HG02981 (cell line): ENCODE data around the gene THUMPD1.
A peak's percentile ranks its signal among the peaks of the same experiment; 100 is the strongest.
"Not testable (repeated sequence)": the region's sequence is repeated elsewhere in the genome, so short reads cannot be mapped to it uniquely, and the experiment has no call there.

Source experiments
- ATAC-seq: cut with Tn5 transposase; IDR thresholded peaks from one replicate; pipeline ENCODE4 v1.9.1; 2021; ENCODE audit warnings: mild to moderate bottlenecking, moderate library complexity; ENCODE audit not compliant: unreplicated experiment

THUMPD1 gene

GRCh38 chr16:20749474-20749873, 7.9 kb upstream of the THUMPD1 start:
- ATAC-seq: no peak

DNA sequence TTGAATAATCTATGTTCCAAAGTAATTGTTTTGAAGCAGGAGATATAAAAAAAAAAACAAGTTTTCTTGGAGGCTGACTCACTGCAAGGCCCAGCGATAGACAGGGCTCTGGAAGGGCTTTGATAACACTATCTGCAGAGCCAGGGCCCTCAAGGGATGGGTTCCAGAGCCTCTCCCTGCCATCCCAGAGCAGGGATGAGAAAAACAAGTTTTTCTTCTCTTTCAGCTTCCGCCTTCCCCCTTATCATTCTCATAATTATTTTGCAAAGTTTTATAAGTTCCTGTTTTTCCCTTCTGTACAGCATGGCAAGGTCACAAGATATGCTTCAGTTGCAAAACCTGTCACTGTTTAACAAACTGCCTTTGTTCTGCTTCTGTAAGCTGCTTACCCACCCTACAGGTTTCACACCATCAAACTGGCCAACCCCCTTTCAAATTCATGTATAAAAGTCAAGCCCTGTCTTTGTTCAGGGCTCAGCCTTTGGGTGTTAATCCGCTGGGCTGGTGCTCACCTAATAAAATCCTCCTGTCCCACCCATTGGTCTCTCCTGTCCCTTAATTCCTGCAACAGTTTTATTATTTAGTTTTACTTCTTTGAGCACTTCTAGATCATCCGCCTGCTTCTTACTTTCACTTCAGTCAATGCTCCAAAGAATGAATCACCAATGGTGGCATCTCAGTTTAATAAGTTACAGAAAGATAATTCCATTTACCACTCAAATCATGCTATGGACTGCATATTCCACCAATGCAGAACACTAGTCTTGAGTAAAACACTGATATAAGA, 5.6 kb upstream of the THUMPD1 start:
- peak; percentile 61 for ATAC-seq

DNA sequence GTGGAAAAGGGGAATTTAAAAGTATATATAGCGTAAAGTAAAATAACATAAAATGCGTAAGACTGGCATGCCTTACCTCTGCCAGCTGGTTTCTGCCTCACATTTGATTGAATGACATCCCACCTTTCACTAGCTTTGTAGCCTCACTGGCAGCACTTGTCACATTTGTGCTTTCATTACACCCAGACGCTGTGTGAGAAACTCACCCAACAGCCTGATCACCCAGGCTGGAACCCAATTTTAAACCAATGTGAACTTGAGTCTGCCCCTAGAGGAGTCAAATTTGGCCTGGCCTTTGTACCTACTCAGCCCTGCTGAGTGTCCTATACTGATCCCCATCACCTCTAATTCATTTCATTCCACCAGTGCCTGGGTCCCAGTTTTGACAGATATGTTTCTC, 4.8 kb upstream of the THUMPD1 start:
- no peak for ATAC-seq

GRCh38 chr16:20744922-20745440, 3.4 kb upstream of the THUMPD1 start:
- no peak for ATAC-seq

DNA sequence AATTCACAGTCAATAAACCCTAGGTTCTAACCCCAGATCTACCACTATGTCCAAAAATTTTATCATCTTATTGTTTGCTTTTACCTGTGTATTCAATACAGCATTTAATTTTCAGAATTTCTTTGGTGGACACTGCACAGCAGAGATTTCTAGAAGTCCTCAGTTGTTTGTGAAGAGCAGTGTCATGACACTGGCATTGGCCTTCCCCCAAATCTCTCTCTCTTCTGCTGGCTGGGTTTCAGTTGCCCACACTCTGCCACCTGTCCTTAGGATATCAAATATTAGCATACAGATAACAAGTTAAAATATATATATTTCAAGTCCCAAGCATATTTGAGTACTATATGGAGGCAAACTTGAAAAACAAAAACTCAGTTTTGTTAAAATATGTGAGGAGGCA, 2.0 kb upstream of the THUMPD1 start:
- ATAC-seq: no peak

DNA sequence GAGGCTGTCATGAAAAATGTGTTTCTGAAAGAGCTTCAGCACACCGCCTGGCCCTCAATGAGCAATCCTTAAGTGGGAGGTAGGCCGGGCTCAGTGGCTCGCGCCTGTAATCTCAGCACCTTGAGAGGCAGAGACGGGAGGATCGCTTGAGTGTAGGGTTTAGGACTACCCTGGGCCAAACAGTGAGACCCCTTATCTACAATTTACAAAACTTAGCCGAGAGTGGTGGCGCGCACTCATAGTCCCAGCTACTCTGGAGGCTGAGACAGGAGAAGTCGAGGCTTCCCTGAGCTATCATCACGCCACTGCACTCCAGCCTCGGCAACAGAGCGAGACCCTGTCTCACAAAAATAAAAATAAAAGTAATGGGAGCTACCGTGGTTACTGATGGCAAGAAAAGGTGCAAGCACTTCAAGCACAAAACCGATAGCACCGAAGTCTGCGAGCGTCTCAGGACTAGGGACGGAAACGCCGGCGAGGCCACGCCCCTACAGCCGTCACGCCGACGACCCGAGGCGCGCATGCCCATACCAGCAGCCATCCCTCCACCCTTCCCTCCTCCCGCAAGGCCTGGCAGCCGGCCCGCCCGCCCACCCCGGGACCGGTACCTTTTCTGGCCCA, 607 bp downstream of the THUMPD1 start:
- peak; percentile 77 for ATAC-seq

- no peak for ATAC-seq
Measured at GRCh38 chr16:20740007-20740883, 1.4 kb downstream of the THUMPD1 start.

DNA sequence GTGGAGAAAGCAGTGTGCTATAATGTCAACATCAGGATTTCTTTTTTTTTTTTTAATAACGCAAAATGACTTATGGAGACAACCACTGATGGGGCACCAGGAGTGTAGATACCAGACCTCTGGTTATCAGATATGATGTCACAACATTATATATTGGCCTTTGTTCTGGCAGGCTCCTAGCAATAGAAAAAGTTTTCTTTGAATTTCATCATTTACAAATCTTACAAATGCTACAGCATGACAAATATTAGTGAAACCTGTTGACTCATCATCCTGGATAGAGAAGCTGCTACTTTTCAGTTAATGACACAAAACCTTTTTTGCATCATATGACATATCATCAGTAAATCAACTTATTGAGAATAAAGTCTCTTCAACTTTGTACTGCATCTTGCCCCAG, 6.1 kb downstream of the THUMPD1 start:
- no peak for ATAC-seq

GRCh38 chr16:20734782-20735181, 6.8 kb downstream of the THUMPD1 start:
- no peak for ATAC-seq

- no peak for ATAC-seq
Measured at GRCh38 chr16:20734056-20734455, 7.6 kb downstream of the THUMPD1 start.

- no peak for ATAC-seq
Measured at GRCh38 chr16:20729141-20729540, 12.5 kb downstream of the THUMPD1 start.

GRCh38 chr16:20727181-20727580, 14.4 kb downstream of the THUMPD1 start:
- no peak for ATAC-seq

DNA sequence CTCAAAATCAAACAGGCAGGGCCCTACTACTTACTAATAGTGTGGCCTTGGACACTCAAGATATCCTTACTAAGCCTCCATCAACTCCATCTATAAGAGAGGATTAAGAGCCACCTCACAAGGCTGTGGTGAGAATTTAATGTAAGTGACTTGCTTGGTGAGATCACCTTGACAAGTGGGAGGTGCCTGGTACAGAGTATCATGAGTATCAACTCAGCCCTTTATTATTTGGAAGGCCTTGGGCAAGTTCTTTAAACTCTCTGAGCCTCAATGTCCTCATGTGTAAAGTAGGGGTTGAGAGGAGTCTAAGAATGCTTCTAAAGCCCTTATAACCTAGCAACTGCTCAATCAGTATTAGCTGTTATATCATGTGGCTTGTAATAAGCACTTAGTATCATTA, 15.0 kb downstream of the THUMPD1 start:
- ATAC-seq: no peak

DNA sequence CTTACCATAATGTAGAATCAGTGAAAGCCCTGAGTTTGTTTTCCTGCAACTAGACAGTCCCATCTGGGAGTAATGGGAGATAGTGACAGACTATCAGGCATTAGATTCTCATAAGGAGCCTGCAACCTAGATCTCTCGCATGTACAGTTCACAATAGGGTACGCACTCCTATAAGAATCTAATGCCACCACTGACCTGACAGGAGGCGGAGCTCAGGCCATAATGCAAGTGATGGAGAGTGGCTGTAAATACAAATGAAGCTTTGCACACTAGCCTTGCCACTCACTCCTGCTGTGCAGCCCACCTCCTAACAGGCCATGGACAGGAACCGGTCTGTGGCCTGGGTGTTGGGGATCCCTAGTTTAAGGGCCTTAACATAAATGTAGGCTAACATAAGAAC, 21.4 kb downstream of the THUMPD1 start:
- ATAC-seq: no peak

DNA sequence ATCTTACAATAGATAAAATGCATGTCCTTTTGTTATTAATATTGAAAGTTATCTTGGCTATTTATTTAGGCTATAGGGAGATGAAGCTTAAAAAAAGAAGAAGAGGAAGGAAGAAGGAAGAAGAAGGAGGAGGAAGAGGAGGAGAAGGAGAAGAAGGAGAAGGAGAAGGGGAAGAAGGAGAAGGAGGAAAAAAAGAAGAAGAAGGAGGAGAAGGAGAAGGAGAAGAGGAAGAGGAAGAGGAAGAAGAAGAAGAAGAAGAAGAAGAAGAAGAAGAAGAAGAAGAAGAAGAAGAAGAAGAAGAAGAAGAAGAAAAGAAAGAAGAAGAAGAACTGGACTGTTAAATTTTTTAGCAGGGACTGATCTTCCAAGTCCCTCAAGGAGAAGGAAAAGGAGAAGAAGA, 23.9 kb downstream of the THUMPD1 start:
- not testable (repeated sequence) for ATAC-seq

DNA sequence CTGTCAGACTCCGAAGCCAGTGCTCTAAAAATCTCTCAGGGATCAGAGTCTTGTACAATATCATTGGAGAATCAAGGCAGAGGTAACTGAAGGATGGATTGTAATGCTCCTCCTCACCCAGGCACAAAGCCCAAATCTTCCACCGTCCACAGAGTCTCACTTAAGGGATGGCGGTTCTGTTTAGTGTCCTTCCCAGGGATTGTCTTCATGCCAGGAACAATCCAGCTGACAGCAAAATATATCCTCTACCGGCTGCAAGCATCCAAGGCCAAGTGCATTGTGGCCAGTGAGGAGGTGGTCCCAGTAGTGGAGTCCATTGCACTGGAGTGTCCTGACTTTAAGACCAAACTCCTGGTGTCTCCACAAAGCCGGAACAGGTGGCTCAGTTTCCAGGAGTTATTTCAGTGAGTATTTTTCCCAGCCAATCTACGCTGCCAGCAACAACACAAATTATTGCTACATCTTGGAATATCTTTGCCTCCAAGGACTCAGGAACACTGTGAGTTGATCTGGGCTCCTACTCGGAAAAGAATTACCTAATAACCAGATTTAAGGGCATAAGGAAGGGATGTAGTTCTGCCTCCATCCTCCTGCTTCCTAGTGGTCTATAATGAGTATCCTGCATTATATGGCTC, 30.2 kb downstream of the THUMPD1 start:
- ATAC-seq: no peak

DNA sequence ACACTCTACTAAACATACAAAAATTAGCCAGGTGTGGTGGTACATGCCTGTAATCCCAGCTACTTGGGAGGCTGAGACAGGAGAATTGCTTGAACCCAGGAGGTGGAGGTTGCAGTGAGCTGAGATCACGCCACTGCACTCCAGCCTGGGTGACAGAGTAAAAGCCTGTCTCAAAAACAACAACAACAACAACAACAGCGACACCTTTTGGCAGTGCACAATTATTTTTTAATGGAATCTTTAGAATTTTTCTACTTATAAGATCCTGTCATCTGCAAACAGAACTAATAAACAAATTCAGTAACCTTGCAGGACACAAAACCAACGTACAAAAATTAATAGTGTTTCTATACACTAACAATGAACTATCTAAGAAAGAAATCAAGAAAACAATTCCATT, 33.5 kb downstream of the THUMPD1 start:
- not testable (repeated sequence) for ATAC-seq

DNA sequence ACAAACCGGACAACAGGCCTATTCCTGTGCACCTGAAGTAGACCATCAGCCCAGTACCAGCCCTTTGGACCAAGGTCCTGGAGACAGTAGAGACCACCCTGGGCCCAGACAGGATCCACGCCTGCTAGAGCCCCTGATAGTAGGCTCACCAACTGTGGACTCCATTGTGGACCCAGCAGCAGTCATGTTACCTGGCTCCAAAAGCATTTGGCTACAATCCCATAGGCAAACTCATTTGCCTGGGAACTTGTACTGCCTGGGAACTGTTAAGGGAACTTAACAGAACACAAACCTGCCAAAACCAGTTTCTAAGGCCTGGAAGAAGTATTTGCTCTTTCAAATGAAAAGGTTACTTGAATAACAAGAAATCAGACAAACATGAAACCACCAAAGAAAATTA, 34.2 kb downstream of the THUMPD1 start:
- no peak for ATAC-seq

DNA sequence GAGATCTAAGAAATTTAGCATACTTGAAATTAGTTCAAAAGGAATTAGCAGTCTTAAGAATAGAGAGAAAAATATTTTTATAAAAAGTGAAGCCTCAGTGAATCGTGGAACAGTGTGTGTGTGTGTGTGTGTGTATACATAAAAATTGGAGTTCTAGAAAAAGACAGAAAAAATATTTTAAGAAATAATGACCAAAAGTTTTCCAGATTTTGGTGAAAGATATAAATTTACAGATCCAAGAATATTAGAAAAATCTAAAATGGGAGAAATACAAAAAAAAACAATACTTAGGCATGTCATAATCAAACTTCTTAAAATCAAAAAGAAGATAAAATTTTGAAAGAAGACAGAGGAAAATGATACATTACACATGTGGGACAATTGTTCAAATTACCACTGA, 35.6 kb downstream of the THUMPD1 start:
- not testable (repeated sequence) for ATAC-seq

GRCh38 chr16:20704281-20704680, 37.3 kb downstream of the THUMPD1 start:
- ATAC-seq: no peak

DNA sequence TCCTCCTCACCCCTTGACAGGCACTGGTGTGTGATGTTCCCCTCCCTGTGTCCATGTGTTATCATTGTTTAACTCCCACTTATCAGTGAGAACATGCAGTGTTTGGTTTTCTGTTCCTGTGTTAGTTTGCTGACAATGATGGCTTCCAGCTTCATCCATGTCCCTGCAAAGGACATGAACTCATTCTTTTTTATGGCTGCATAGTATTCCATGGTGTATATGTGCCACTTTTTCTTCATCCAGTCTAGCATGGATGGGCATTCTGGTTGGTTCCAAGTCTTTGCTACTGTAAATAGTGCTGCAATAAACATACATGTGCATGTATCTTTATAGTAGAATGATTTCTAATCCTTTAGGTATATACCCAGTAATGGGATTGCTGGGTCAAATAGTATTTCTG, 39.9 kb downstream of the THUMPD1 start:
- ATAC-seq: not testable (repeated sequence)
